GM21423 (cell line): ENCODE data around the gene BANP.
A peak's percentile ranks its signal among the peaks of the same experiment; 100 is the strongest.

ENCODE experiments used
- ATAC-seq: cut with Tn5 transposase; IDR thresholded peaks from one replicate; pipeline ENCODE4 v1.9.1; 2021; ENCODE audit warnings: mild to moderate bottlenecking, moderate library complexity; ENCODE audit not compliant: unreplicated experiment

Gene BANP

GRCh38 chr16:88062341-88063210 lies 111.3 kb downstream of the BANP start:
- no peak for ATAC-seq

GRCh38 chr16:88063211-88063773 lies 112.1 kb downstream of the BANP start:
- ATAC-seq, result no peak

GRCh38 chr16:88064011-88064888 lies 113.0 kb downstream of the BANP start:
- ATAC-seq, result no peak

- no peak for ATAC-seq
Measured at GRCh38 chr16:88064889-88065746, 113.9 kb downstream of the BANP start.

GRCh38 chr16:88065747-88066142 lies 114.5 kb downstream of the BANP start:
- ATAC-seq, result no peak

- ATAC-seq, result no peak
Measured at GRCh38 chr16:88066234-88066633, 115.0 kb downstream of the BANP start.

GRCh38 chr16:88066680-88067529 lies 115.7 kb downstream of the BANP start:
- ATAC-seq, result no peak

GRCh38 chr16:88067530-88068411 lies 116.5 kb downstream of the BANP start:
- ATAC-seq, result no peak

- ATAC-seq, result no peak
Measured at GRCh38 chr16:88068476-88069396, 117.5 kb downstream of the BANP start.

GRCh38 chr16:88069397-88070168 lies 118.3 kb downstream of the BANP start:
- ATAC-seq, result peak; percentile 94

GRCh38 chr16:88070341-88070740 lies 119.1 kb downstream of the BANP start:
- no peak for ATAC-seq

GRCh38 chr16:88070989-88071625 lies 119.9 kb downstream of the BANP start:
- ATAC-seq, result no peak

GRCh38 chr16:88071908-88072307 lies 120.7 kb downstream of the BANP start:
- ATAC-seq, result no peak

- ATAC-seq, result no peak
Measured at GRCh38 chr16:88072571-88073001, 121.4 kb downstream of the BANP start.

- no peak for ATAC-seq
Measured at GRCh38 chr16:88073201-88073721, 122.0 kb downstream of the BANP start.

GRCh38 chr16:88074041-88074440 lies 122.8 kb downstream of the BANP start:
- ATAC-seq, result no peak
